GM21447 (cell line): ENCODE data around the gene RTCB.

Experiments
- ATAC-seq: cut with Tn5 transposase; IDR thresholded peaks from one replicate; pipeline ENCODE4 v1.9.1; 2021; ENCODE audit not compliant: unreplicated experiment

The RTCB gene

DNA sequence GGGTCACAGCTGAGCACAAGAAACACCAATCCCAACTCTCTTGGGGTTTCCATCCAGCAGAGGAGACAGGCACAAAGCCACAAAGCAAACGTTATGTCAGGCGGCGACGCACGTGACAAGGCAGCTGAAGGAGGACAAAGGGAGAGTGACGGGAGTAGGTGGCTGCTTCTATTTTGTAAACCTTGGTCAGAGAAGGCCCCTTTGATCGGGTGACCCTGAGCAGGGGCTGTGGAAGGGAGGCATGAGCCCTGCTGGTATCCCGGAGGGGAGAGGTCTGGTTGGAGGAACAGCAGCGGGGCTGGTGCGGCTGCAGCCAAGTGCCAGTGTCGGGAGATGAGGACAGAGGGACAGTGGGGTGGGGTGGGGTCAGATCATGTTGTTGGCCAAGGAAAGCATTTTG lies 71.6 kb downstream of the RTCB start:
- no peak for ATAC-seq

DNA sequence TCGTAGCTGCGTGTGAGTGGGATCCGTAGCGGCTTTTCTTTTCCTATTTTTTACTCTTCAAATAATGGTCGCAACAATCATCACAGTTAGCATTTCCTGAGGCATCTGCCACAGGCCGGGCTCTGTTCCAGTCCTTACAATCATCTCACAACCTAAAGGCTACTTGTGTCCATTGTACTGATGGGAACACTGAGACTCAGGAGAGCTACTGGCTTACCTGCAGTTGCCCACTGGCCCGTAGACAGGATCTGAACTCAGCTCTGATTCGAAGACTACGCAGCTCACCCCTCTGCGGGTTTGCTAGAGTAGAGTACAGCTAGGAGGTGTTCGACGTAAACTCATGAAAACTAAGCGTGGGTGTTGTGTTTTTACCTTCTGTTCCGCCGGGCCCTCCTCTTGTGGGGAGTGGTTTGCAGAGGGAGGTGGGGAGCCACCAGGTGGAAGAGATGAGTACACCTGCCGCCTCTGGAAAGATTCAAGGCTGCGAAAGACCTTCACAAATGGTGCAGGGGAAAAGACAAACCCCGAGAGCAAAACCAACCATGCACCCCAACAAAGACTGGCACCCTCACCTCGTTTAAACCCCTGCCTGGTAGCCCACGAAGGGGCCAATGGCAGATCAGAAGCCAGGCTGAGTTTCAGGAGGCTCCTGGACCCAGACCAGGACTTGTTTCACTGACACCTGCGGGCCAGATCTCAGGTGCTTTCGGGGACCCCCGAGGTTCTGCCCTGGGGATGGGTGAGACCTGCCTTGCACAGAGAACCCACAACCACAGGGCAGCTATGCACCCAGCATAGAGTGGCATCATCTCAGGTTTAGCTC lies 72.6 kb downstream of the RTCB start:
- ATAC-seq, result no peak

DNA sequence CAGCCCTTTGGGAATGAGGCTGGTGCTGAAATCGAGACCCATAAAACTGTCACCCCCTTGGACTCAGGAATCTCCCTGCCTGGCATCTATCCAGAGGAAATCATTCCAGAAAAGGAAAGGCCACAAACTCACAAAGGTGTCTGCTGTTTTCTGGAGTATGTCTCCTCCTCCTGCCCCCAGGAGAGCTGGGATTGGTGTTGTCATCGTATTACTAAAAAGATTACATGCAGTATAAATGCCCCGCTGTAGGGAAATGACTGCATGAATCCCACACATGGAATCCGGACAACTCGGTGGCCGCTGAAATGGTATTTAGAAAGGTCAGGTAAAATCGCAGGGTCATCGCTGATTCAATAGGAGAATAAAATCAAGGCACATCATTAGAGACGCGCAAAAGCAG lies 73.3 kb downstream of the RTCB start:
- no peak for ATAC-seq
